SKM-1 (cell line): Measurements from ENCODE around the gene AP3S2.
A peak's percentile ranks its signal among the peaks of the same experiment; 100 is the strongest.
"Not testable (repeated sequence)": the region's sequence is repeated elsewhere in the genome, so short reads cannot be mapped to it uniquely, and the experiment has no call there.

Experiments
- DNase-seq: peaks from one replicate; lab custom pipeline; 2025; ENCODE audit not compliant: unreplicated experiment; lab: John Stamatoyannopoulos, UW

AP3S2 gene

DNA sequence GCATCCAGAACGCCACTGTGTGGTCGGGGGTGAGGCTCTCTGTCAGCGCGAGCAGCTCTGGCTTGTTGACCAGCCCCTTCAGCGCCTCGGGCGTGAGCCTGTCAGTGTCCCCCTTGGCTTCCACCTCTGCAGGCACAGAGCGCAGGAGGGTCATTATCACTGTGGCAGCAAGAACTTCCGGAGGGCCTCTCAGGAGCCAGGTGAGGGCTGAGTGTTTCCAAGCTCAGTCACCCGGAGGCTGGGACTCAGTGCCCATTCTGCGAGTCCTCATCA, 10.0 kb upstream of the AP3S2 start:
- DNase-seq = no peak

DNA sequence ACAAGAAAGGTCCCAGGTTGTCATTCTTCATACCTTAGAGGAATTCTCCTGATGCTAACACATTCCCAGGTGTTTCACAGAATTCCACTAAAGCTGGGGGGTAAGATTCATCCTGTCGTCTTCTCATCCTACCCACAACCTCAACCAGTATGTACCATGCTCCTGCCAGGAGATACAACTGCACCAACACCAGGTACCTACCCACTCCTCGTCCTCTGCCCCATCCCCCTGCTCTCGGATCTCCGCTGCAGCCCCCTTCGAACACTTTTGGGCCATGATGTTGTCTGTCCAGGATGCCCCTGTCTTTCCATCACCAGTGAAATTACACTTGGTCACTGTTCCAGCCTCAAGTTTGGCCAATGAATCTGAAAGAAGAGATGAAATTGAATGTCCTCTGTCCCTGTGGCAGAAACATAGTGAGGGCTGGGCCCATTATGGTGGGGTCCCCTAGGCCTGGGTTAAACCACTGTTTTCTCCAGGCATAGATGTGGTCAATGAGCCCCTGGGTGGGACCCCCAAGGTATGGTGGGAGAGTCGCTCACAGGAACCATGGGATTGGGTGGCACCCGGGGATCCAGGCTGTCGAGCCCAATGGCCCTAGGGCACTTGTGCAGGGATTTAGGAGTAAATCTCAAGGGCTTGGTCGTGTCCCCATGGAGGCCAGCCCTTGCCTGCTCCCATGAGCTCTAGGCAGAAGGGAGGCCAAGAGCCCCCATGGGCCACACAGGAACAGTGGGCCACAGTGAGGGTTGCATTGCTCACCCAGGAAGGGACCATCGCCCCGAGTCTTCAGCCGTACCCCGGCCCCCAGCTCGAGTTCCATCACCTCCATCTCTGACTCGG, 9.4 kb upstream of the AP3S2 start:
- DNase-seq = no peak

DNA sequence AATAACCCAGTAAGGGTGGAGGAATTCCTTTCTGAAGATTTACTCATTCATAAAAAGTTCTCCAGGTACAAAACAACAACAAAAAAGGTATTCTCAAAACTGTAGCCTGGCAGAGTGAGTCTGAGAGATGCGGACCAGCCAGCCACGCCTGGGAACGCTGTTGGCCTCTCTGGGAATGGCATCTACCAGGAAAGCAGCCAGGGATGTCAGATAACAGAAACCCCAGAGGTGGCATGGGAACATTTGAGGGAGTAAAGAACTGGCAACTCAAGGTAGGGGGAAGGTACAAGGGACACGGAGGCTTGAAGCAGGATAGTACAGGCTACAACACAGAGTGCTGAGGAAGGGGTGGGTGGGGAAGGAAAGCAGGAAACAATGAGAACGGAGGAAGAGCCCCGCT, 7.1 kb upstream of the AP3S2 start:
- DNase-seq = no peak

DNA sequence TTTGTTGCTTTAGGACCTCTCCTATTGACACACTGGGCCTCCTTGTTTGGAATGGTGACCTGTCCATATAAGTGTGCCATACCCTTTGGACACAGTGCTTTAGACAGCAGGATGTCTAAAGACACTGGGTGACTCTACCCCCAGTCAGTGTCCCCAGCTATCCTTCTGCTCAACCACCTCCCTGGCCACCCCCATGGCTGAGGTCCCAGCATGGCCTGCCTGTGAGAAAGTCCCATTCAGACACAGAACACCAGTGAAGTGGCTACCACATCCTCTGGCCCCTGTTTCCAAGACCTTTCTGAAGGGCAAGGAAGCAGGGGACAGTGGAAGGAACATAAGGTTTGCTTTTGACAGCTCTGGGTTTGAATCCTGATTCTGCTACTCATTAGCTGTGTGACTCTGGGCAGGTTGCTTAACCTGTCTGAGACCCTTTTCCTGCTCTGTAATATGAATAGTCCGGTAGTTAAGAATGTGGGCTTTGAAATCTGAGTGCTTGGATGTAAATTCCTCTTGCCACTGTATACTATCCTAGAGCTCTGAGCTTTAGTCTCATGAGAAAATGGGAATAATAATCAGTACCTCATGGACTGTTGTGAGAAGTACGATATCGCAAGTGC, 6.3 kb upstream of the AP3S2 start:
- DNase-seq = no peak

DNA sequence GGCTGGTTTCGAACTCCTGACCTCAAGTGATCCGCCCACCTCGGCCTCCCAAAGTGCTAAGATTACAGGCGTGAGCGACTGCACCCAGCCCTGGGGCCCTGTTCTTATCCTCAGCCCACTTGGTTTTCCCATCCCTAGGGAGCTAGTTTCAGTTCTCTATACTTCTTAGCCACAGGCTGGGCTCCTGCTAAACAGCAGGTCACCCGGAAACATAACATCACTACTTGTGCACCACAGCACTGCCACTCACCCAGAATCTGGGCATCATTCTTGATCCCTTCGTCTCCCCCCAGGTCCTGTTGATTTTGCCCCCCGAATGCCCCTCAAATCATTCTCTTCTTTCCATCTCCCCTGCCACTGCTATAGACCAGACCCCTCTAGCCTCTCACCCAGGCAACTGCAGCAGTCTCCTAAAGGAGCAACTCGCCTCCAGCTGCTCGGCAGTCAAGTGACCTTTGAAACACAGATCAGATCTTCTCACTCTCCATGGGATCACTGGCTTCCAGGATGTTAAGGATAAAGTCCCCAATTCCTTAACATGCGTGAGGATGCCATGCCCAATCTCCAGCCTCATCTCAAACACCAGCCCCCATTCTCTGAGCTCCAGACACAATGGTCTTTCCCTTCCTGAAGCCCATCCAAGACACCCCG, 5.6 kb upstream of the AP3S2 start:
- DNase-seq = peak; percentile 24

DNA sequence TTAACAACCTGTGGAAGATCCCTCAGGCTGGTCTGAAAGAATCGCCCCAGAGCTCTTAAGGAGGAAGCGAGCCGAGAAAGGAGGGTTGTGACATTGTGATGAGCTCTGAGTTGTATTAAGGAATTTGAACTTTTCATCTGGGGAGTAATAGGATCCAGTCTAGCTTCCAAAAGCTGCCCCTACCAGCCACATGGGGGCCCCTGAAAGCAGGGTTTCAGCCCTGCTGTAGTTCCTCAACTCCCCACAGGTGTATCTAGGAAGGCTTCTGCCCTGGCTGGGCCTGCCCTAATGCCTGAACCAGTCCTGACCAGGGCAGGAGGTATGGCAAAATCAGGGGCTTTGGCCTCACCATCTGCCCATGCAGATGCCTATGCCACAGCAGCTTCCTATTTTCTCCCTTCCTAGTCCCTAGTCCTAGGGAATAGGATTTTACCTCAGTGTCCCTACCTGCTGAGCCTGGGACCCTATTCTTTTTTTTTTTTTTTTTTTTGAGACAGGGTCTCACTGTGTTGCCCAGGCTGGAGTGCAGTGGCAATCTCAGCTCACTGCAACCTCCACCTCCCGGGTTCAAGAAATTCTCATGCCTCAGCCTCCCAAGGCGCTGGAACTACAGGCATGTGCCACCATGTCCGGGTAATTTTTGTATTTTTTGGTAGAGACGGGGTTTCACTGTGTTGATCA, 5.0 kb upstream of the AP3S2 start:
- DNase-seq = peak; percentile 29

DNA sequence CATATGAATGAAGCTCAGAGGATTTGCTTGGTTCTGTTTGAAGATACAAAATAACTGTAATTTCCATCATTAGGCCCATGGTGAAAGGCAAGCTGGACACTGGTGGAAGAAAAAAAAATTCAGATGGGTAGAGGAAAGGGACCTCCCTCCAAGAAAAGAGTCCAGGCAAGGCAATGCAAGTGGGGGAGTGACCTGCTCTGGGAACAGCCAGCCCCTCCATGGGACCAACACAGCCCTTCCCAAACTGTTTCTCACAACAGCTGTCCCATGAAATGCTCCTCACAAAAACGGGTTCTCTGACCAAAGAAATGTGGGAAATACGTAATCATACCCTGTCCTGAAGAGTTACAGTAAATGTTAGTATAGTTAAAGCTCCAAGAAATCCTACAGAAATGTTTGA, 4.4 kb upstream of the AP3S2 start:
- DNase-seq = no peak

DNA sequence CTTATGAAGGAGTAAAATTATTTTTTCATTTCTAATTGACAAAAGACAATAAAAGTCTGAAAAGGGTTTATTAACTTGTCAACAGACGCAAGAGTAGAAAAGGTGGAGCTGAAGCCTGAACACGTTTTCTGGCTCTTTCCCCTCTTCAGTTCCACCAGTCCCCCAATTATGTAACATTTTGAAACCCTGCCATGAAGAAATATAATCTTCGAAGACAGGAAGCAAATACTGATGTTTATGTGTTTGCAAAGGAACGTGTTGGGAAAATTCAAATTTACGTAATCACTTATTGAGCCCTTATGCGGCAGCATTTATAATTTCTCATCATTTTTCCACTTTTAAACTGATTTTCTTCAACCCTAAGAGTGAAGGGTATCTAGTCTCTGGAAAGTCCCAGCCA, 767 bp downstream of the AP3S2 start:
- DNase-seq = no peak

DNA sequence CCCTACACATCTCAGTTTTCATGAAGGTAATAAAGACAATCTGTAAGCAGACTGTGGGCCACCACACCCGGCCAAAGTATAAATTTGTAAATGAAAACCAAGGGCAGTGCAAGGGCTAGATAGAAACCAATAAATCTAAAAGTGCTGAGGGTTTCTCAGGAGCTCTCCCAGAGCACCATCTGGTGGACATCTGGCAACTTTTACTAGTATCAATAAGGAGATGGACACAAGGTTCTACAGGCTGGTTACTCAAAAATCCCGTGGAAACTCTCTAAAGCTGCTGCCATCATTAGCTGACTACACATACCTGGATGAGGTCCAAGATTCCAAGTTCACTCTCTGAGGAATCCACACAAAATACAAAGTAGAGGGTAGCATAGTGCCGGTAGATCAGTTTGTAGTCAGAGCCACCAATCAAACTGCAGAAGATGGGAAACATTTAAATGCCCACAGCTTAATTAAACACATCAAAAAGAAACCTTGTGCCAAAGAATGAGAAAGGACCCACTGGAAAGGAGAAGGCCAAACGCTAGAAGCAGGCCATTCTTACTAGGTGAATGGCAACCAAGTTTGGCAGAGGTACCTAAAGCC, 5.5 kb downstream of the AP3S2 start:
- no peak for DNase-seq

DNA sequence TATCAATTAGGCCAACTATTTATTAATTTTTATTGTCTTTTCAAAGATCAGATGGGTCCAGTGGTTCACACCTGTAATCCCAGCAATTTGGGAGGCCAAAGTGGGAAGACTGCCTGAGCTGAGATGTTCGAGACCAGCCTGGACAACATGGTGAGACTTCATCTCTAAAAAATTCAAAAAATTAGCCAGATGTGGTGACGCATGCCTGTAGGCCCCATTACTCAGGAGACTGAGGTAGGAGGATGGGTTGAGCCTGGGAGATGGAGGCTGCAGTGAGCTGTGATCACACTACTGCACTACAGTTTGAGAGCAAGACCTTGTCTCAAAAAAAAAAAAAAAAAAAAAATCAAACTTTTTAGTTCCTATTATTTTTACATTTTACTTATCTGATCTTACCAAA, 8.2 kb downstream of the AP3S2 start:
- DNase-seq = no peak

DNA sequence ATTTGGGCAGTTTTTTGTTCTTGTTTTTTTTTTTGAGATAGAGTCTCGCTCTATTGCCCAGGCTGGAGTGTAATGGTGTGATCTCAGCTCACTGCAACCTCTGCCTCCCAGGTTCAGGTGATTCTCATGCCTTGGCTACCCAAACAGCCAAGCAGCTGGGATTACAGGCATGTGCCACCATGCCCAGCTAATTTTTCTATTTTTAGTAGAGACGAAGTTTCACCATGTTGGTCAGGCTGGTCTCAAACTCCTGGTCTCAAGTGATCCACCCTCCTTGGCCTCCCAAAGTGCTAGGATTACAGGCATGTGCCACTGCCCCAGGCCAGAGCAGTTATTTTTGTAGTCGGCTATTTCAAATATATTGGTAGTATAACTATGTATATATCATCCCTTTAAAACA, 8.6 kb downstream of the AP3S2 start:
- not testable (repeated sequence) for DNase-seq

DNA sequence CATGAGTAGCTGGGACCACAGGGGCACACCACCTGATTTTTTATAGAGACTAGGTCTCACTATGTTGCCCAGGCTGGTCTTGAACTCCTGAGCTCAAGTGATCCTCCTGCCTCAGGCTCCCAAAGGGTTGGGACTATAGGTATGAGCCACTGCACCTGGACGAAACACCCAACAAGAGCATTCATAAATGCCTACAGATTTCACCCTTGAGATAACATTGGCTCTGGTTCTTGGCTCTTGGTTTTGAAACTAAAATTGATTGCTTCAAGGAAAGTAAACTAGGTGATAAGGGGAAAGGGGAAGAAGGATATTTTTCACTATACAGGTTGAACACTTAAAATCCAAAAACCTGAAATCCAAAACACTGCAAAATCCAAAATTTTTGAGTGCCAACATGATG, 10.3 kb downstream of the AP3S2 start:
- DNase-seq = no peak

DNA sequence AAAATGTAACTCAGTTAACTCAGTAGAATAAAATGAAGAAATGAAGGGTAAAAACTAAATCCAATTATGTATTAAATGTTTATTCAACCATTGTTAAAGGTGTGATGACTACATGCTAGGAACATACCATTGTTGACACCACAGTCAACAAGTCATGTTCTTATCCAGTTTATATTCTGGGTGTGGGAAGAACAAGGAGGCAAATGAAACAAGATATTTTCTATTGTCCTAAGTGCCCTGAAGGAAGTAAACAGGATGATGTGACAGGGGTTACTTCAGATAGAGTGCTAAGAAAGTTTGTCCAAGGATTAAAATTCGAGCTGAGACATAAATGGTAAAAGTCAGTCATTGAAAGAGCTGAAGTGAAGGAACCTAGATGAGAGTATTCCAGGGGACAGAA, 13.1 kb downstream of the AP3S2 start:
- DNase-seq = no peak

DNA sequence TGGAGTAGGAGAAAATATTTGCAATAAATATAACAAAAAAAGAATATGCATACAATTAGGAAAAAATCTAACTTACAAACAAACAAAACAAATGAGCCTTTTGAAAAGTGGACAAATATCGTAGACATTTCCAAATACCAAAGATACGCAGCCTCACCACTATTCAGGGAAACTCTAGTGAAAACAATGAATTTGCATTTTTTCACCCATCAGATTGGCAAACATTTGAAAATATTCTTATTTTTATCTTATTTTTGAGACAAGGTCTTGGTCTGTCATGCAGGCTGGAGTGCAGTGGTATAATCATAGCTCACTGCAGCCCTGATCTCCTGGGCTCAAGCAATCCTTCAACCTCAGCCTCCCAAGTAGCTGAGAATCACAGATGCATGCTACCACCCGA, 15.5 kb downstream of the AP3S2 start:
- no peak for DNase-seq

DNA sequence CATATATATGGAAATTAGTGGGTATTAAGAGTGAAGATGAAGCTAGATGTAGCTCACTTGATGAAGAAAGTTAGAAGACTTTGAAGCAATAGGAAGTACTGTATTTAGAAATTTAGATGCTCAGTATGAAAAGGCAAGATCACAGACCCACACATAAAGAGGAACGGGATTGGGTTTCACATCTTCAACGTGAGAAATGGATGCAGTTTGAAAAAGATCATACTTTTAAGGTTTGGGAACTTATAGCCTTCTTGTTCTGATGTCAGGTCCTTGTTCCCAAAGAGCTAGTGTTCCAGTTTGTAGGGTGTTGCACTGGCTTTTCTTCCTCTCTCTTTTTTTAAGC, 16.7 kb downstream of the AP3S2 start:
- no peak for DNase-seq

DNA sequence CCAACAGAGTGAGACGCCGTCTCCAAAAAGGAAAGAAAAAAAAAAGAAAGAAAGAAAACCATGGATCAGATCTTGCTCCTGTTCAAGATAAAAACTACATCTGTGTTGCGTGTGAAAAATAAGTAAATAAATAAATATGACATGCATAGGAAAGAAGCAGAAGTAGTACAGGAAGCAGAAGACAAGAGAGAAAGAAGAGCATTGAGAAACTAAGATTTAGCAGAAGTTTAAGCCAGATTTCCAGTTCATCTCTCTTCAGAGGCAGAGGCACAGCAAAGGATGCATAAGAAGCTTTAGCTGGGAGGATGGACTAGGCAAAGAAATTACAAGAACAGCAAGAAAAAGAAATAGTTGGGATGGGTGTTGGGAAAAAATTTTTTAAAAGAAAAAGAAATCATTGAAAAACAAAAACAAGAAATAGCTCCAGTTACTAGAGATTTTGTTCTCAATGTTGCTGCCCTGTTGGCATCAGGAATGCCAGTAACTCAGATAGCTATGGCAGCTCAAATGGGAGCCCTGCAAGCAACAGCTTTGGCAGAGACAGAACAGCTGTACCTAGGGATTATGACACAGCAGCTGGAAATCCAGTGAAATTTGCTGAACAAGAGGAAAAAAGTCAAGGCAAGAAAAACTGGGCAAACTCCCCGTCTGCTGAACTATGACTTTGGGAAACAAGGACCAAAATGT, 17.3 kb downstream of the AP3S2 start:
- no peak for DNase-seq

DNA sequence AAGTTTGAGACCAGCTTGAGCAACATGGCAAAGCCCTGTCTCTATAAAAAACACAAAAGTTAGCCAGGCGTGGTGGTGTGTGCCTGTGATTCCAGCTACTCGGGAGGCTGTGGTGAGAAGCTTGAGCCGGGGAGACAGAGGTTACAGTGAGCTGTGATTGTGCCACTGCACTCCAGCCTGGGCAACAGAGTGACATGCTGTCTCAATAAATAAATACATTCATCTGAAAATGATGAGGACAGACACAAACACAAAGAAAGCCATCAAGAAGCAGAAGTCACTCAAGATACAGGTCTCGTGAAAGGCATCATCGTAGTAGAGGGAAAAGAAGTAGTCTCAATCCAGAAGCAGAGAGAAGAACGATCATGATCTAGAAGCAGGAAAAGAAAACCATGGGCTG, 18.1 kb downstream of the AP3S2 start:
- no peak for DNase-seq

DNA sequence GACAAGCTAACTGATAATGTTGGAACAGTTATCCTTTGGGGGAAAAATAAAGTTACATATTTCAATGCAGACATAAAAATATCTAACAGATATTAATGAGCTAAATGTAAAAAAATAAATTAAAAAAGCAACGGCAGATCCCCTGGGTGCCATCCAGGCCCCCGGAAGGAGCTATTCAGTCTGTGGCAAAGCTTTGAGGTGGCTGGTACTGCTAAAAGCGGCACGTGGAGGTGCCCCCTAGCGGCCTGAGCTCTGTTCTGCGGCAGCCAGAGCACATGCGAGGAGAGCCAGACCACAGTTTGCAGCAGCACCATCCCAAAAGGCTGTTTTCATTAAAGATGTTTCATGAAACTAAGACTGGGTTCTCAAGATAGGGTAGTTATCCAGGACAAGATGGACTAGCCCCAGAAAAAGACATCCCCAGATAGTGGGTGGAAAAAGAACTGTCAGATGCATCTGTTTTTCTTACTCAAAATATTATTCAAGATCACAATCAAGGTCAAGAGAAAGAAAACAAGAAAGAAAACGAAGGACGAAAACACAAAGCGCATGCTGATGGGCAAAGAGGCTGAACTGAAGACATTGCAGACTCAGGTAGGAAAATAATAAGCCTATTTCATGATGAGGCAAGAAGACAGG, 18.7 kb downstream of the AP3S2 start:
- DNase-seq = peak; percentile 63

DNA sequence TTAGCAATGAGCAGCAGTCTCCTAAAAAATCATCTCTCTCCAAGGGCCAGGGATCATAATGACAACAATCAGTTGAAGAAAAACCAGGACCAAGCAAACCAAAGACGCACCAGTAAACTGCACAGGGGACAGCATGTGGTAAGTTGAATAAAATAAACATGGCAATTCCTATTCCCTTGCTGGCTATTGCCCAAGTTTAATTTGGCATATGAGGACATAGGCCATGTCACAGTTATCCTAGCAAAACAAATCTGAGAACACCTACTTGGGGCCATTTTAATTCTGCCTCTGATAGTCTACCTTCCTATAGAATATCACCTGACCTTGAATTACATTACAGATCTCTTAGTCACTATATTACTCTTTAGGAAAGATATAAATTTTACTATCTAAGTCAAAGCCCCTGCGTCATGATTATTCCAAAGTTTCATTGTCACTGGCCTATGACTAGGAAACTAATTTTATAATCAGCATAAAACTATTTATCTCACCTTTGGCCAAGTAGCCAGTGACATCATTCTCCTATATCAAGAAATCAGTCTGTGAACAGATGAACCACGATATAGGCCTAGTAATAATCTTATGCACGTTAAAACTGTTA, 23.0 kb downstream of the AP3S2 start:
- DNase-seq = no peak

DNA sequence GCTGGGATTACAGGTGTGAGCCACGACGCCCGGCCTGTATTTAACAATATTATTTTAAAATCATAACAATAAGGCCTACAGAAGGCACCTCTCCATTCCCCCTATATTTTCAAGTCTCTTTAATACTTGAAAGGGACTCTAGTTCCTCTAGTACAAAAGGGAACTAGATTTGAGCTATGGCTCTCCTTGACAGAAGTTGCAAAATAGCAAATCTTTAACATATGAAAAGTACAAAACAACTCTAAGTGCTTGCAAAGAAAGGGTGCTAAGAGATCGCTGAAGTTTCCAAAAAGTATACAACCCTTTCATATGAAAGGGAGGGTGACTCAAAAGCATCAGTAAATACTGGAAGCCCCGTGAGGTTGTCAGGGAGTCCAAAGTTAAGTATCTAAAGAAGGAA, 23.8 kb downstream of the AP3S2 start:
- no peak for DNase-seq
